ENCODE measurements around the gene RUSC2. TPM values are rescaled to one million over a fixed set of nuclear protein-coding genes. Genes with fewer than 3 reads are reported as not detected.

Gene RUSC2
- total and polyA plus RNA-seq, 12 donors = 22.1 to 34.9 (median 28.2) TPM

- intact Hi-C loops (cut with DNase I) = loop anchor here in 1 of 10 donors (5.0 kb wide), 1 partner anchor 37 kb away; no protein-coding TSS in a partner anchor
- no peak for TF ChIP-seq CTCF (IDR thresholded peaks at IDR 0.05)
- no peaks in the 10 kb centered on the region for H3K9me3 ChIP-seq
- WGBS, 2 donors = 95 to 98% methylated on average over 7 of the region's 7 CpGs
- peaks cover 0 to 4% (median 0%) of the 10 kb centered on the region in 9 donors for H3K36me3 ChIP-seq
- DNase-seq (no peak), ATAC-seq (no peak)
- H3K27me3 ChIP-seq = no peaks in the 10 kb centered on the region
- peak overlapping the region in 2 of 10 donors; percentile 79 to 91 for H3K27ac ChIP-seq
- H3K4me1 ChIP-seq = peaks cover 25 to 90% (median 62%) of the 10 kb centered on the region in 9 donors
- no peak overlapping the region for H3K4me3 ChIP-seq
Measured at GRCh38 chr9:35515766-35516165, 25.9 kb downstream of the RUSC2 start.

- Histone ChIP-seq H3K4me1 (peaks cover 30 to 90% (median 62%) of the 10 kb centered on the region in 9 donors), H3K9me3 (no peaks in the 10 kb centered on the region), H3K36me3 (peaks cover 0 to 4% (median 0%) of the 10 kb centered on the region in 9 donors), H3K27ac (peak overlapping the region in 8 of 10 donors; percentile 38 to 91 (median 80)), H3K4me3 (no peak overlapping the region), H3K27me3 (no peaks in the 10 kb centered on the region)
- no peak for DNase-seq
- no peak for TF ChIP-seq CTCF (IDR thresholded peaks at IDR 0.05)
- intact Hi-C loops (cut with DNase I) = loop anchor here in 1 of 10 donors (5.0 kb wide), 1 partner anchor 36 kb away; no protein-coding TSS in a partner anchor
- no peak for ATAC-seq
- WGBS, 2 donors = 38 to 67% methylated on average over 1 of the region's 1 CpG
Measured at GRCh38 chr9:35516479-35516878, 26.6 kb downstream of the RUSC2 start.

GRCh38 chr9:35517131-35517530 is 27.2 kb downstream of the RUSC2 start:
- Histone ChIP-seq H3K4me3 (no peak overlapping the region), H3K9me3 (no peaks in the 10 kb centered on the region), H3K27me3 (no peaks in the 10 kb centered on the region), H3K4me1 (peaks cover 31 to 90% (median 62%) of the 10 kb centered on the region in 9 donors), H3K36me3 (peaks cover 0 to 4% (median 0%) of the 10 kb centered on the region in 9 donors), H3K27ac (peak overlapping the region in 8 of 10 donors; percentile 76 to 91 (median 80))
- DNase-seq (no peak), ATAC-seq (no peak)
- intact Hi-C loops (cut with DNase I) = loop anchor here in 1 of 10 donors (5.0 kb wide), 1 partner anchor 35 kb away; no protein-coding TSS in a partner anchor
- WGBS, 2 donors = 76% methylated on average over 3 of the region's 3 CpGs
- TF ChIP-seq CTCF (IDR thresholded peaks at IDR 0.05) = no peak

- ATAC-seq (no peak), DNase-seq (no peak)
- H3K27ac ChIP-seq = peak overlapping the region in 9 of 10 donors; percentile 21 to 91 (median 79)
- H3K4me3 ChIP-seq = no peak overlapping the region
- no peak for TF ChIP-seq CTCF (IDR thresholded peaks at IDR 0.05)
- WGBS, 2 donors = 96 to 97% methylated on average over 3 of the region's 3 CpGs
- H3K27me3 ChIP-seq = no peaks in the 10 kb centered on the region
- H3K4me1 ChIP-seq = peaks cover 31 to 90% (median 65%) of the 10 kb centered on the region in 9 donors
- intact Hi-C loops (cut with DNase I) = loop anchor here in 1 of 10 donors (5.0 kb wide), 1 partner anchor 35 kb away; no protein-coding TSS in a partner anchor
- no peaks in the 10 kb centered on the region for H3K9me3 ChIP-seq
- peaks cover 0 to 4% (median 0%) of the 10 kb centered on the region in 9 donors for H3K36me3 ChIP-seq
Measured at GRCh38 chr9:35517552-35518224, 27.8 kb downstream of the RUSC2 start.

Data from heart right ventricle (tissue), 16 donors.